ENCODE measurements around the gene ZBTB44.

The ZBTB44 gene

DNA sequence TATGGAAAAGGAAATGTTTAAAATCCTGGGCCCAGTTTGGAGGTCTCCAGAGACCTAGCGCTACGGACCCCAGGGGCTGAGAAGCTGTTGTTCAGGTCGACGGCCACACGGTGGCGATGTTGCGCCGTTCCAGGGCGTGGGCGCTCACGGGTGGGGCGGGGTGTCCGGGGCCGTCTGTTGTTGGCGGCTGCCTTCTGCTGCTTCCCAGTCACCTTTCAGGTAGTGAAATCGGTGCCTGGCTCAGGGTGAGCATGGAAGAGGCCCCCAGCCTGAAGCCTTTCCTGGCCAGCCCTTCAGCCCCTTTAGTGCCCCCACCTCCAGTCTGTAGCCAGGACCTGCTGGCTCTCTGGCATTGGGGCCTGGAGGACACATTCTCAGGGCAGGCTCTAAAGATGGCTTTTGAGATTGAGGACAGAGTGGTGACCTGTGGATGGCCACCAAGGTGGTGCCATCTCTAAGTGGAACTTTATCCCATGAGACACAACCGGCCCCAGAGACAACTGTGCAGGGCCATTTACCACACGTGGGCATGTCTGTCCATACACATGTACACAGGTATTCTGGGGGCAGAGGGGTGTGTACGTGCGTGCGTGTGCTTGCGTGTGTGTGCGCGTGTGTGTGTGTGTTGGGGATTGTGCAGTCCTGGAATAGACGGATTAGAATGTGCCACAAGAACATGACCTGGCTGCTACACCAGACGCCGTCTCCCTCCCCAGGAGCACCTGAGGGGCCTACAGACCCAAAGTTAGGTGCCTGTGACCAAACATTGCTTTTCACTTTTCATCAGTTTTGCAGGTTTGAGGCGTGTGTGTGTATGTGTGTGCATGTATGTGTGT, 101.4 kb downstream of the ZBTB44 start:
- DNase-seq, result peak; percentile 82 to 84

DNA sequence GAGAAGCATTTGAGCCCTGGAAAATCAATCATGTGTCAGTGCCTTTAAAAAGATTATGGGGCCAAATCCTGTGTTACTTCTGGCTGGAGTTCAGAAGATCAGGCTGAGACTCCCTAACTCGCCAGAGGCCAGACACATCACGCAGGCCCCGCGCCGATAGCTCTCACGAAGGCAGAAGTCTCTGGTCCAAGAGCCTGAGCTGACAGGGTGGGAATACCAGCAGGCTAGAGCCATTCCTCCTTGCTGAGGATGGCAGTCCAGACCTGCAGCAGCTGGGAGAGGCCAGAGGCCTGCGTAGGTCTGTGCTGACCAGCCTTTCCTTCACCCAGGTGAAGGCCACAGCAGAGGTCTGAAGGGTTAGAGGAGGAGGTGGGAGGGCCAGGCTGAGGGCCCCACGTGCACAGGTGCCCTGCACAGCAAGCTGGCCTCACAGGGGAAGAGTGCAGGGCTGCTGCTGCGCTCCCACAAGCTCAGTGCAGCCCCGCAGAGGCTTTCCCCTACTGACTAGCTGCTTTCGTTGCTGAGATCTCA, 102.2 kb downstream of the ZBTB44 start:
- peak in 1 of 2 experiments; percentile 17 for DNase-seq

DNA sequence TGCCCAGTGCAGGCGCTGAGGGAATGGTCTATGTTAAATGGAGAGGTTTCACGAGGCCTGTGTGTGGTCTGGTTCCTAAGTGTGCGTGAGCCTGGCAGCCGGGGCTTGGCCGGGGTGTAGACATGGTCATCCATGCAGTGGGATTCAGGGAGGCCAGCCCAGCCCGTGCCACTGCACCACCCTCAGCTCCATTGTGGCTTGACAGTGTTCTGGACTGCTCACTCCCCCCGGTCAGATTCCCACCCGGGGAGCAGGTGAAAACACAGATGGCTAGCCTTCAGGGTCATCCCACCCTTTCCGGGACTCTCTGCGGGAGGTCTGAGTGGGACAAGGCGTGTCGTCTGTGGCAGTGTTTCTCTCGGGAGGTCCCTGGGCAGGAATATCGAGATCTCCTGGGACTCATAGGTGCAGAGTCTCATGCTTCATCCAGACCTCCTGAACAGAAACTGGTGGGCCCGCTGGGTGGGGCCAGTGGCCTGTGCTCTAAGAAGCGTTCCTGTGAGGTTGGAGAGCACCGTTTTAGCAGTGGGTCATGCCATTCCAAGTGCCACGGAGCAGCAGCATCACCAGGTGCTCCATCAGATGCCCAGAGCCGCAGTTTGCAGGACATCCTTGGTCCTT, 102.8 kb downstream of the ZBTB44 start:
- peak; percentile 10 to 11 for DNase-seq

DNA sequence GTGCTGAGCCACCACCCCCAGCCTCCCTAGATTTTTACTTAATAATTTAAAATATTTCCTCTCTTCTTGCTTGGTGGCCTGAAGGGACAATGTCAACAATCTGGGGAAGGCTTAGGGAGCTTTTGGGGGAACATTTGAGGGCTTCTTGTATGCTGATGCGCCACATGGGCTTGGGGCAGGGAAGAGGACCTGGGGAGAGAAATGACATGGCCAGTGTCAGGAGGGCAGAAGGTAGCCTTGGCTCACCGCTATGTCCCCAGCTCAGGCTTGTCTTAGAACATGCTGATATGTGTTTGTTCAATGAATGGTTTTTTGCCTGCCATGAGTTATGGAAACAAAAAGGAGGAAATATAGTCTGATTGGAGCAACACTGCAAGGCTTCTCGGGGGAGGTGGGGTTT, 103.6 kb downstream of the ZBTB44 start:
- peak in 1 of 2 experiments; percentile 2 for DNase-seq

DNA sequence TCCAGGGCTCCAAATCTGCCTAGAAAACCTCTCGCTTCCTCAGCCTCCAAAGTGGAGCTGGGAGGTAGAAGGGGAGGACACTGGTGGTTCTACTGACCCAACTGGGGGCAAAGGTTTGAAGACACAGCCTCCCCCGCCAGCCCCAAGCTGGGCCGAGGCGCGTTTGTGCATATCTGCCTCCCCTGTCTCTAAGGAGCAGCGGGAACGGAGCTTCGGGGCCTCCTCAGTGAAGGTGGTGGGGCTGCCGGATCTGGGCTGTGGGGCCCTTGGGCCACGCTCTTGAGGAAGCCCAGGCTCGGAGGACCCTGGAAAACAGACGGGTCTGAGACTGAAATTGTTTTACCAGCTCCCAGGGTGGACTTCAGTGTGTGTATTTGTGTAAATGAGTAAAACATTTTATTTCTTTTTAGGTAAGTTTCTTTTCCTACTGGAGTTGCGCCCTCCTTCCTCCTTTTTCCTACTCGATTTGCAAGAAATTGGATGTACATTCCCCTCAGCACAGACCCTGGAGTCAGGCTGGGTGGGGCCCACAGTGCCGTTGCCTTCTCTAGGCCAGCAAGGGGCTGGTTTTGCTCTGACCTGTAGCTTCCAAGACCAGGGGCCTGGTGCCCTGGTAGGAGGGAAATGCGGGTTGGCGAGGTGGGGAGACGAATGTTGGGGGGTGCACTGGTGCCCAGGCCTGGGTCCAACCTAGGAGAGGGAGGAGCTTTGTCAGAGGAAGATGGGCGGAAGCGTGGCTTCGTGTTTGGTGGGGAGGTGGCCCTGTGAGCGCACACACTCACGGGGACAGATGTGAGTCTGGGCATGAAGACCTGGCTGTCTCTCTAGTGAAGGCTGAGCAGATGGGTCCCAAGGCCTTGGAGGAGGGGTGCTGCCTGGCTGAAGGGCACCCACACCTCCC, 104.5 kb downstream of the ZBTB44 start:
- DNase-seq, result peak; percentile 4 to 11

DNA sequence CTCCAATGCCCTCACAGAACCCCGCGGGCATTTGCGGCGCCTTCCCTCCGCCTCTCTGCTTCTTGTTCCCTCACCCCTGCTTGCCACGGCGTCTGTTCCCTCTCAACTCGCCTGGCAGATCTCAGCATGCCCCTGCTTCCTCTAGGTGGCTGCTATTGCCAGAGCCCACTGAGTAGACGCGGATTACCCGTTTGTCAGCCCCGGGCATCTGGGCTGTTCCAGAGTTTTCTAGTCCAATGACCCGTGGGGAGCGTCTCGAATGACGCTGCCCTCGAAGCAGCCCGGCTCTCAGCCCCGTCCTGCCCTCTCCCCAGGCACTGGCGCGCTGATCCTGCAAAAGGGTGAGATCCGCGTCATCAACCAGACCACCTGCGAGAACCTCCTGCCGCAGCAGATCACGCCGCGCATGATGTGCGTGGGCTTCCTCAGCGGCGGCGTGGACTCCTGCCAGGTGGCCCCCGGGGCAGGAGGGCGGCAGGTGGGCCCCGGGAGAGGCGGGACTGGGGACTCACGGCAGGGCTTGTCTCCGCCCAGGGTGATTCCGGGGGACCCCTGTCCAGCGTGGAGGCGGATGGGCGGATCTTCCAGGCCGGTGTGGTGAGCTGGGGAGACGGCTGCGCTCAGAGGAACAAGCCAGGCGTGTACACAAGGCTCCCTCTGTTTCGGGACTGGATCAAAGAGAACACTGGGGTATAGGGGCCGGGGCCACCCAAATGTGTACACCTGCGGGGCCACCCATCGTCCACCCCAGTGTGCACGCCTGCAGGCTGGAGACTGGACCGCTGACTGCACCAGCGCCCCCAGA, 105.4 kb downstream of the ZBTB44 start:
- DNase-seq, result peak in 1 of 2 experiments; percentile 9

DNA sequence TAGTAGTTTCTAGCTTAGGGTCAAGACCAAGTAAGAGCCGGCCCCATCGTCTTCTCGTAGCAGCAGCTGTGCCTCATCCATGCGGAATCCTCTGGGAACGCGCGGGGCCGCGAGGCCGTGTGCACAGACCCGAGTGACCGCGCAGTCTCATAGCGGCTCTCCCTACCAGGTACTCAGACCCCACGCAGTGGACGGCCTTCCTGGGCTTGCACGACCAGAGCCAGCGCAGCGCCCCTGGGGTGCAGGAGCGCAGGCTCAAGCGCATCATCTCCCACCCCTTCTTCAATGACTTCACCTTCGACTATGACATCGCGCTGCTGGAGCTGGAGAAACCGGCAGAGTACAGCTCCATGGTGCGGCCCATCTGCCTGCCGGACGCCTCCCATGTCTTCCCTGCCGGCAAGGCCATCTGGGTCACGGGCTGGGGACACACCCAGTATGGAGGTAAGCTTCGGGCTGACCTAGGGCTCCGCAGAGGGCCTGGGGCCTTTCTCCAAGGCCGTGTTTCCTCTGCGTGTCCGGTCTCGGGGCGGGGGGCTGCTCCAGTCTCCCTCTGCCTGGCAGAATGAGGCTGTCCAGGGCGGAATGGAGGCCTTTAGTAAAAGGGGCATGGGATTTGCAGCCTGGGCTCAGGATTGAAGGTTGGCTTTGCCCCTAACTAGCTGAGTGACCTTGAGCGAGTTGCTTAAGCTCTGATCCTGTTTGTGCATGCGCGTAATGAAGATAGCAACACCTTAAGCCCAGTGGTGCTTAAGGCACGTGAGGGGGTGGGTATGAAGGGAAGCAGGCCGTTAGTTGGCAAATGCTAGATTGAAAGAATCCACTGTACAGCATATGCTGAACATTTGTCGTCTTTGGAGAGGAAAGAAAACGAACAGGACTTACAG, 106.2 kb downstream of the ZBTB44 start:
- DNase-seq, result peak in 1 of 2 experiments; percentile 5

DNA sequence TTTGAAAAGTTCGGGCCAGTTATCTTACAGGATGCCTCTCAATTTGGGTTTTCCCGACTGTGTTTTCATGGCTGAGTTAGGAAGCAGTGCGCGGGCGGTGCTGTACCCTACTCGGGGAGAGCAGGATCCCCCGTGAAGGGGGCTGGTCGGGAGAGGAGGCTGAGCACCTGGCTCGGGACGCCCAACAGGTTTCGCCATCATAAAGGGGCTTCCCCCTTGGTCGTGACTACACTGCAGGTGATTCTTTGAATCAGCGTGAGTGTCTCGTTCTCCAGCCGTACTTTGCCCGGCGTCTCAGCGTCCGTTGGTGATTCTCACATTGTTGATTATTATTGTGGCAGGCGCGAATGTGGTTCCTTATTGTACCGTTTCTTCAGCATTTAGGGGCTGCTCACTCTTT, 108.6 kb downstream of the ZBTB44 start:
- no peak for DNase-seq

DNA sequence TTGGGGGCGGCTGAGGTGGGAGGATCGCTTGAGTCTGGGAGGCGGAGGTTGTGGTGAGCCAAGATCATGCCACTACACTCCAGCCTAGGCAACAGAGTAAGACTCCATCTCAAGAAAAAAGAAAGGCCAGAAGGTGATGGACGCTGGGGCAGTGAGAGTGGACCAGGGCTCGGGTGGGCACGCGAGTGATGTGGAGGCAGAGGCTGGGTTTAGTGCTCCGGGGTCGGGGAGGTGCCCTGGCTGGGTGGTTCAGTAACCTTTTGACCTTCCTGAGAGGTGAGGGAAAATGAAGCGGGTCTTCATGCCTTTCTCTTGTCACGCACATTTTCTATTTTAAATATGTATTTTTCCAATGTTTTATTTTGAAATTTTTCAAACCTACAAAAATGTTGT, 110.0 kb downstream of the ZBTB44 start:
- no peak for DNase-seq

DNA sequence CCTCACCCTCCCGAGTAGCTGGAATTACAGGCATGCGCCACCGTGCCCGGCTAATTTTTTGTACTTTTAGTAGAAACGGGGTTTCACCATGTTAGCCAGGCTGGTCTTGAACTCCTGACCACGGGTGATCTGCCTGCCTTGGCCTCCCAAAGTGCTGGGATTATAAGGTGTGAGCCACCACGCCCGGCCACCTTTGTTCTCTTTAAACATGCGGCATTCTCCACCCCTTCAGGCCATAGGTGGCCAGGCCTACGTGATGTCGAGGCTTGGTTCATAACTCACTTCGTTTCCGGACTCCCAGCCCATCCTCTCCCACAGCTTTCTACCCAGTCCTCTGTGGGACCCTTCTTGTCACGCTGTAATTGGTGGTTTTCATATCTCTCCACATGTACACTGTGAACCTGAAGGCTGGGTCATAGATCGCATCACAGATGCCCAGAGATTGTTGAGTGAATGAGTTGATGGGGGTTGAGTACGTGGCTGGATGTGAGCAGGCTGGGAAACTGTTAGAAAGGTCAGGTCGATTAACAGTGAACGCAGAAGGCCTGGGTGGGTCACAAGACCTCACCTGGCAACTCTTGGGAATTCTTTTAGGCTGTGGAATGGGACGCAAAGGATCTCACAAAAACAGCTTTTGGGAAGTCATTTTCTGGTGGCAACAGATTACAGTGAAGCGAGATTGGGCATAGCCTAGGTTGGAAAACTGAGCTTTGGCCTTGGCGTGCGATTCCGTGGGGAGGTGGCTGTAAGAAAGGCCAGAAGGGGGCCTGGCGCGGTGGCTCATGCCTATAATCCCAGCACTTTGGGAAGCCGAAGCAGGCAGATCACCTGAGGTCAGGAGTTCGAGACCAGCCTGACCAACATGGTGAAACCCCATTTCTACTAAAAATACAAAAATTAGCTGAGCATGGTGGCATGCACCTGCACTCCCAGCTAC, 110.7 kb downstream of the ZBTB44 start:
- DNase-seq, result no peak

DNA sequence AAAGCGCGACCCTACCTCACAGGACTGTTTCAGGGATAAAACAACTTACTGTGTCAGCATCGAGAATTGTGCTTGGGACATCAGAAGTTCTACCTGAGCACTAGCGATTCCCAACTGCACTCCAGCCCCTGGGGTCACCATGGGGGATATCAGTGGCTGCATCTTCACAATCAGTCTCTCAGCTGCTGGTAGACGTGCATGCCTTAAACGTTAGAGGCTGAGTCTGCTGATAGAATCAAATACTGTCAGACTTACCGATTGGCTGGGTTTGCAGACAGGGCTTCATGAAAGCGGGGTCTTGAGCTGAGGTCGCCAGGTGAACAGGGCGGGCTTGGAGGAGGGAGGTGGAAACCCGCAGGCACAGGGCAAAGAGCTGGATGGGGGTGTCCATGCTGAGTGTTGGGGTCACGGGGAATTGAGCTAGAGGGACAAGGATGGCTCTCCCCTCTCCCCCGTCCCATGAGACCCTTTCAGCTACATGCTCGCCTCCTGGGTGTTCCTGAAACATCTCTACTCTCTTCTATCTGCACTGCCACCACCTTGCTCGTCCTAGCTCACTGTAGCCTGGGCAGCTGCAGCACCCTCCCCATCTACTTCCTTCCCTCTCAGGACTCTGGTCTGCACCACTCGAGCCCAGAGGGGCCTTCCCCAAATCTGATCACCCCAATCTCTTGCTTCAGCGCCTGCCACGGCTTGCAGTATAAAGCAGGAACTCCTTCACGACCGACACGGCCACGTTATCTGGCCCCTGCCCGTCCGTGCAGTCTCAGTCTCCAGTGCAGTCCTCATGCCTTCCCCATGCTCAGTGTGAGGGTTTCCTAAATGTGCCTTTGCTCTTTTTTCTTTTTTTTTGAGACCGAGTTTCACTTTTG, 111.7 kb downstream of the ZBTB44 start:
- DNase-seq, result no peak

DNA sequence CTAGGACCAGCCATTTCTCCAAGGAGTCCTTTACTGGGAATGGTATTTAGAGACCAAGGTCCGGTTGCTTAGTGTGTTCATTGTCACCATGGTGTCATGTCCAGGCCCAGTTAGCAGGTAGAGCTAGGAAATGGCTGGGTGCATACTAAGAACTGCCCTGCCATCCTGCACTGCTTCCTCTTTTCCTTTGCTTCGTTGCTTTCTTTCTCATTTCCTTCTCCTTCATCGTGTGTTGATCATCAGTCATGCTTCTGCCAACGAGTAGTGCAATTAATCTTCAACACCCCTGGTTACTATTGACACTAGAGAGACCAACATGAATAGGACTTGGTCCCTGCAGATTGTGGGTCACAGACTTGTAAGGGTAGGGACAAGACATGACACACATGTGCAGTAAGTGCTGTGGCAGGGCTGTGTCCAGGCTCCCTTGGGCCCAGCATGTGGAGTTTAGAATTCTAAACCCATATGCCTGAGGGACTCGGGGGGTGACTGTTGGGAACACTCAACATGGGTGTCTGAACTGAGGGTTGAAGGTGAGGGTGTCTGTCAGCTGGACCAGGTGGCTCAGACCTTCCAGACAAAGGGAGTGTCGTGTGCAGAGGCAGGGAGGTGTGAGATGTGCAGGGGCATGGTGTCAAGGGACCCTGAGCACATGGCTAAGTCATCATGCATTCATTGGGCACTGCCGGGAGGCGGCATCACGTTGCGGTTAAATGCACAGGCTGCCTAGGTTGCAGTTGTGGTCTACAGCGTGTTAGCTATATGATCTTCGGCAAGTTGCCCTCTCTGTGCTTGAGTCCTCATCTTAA, 112.5 kb downstream of the ZBTB44 start:
- DNase-seq, result no peak

DNA sequence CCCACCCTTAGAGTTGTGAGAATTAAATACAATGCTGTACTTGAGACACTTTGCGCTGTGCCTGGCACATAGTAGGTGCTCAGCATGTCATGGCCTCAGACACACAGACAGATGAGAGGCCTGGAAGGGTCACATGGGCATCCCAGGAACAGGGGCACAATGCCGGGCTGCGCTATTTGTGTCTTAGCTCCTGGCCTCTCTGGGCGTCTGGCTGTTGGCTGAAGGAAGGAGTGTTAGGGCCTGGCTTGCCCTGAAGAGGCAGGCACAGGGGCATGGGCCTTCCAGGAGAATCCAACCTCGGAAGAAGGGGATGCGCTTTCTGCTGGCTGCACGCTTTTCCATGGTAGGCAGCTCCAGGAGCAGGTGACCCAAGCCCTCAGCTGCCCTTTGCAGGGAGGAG, 113.7 kb downstream of the ZBTB44 start:
- DNase-seq, result no peak

DNA sequence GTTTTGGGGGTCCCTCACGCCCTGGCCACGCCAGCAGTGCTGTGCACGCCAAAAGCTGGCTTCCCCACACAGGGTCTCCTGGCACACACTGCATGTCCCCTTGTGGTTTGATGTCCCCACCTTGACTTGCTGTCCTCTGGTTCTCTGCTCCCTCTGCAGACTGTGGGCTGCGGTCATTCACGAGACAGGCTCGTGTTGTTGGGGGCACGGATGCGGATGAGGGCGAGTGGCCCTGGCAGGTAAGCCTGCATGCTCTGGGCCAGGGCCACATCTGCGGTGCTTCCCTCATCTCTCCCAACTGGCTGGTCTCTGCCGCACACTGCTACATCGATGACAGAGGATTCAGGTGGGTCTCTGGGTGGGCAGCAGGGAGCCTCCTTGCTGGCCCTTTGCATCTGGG, 114.9 kb downstream of the ZBTB44 start:
- DNase-seq, result no peak

DNA sequence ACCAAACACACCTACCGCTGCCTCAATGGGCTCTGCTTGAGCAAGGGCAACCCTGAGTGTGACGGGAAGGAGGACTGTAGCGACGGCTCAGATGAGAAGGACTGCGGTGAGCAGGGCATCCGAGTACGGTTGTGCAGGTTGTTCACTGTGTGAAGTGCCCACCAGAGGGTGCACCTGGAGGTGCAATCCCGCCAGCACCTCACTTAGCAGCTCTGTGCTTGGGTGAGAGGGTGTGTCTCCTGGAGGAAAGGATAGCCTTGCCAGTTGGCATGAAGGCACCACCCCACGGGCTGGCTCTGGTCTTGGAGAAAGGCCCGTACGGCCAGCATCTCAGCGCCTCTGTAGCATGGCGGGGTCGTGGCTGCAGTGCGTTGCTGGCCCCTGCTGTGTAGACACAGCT, 115.8 kb downstream of the ZBTB44 start:
- DNase-seq, result no peak

DNA sequence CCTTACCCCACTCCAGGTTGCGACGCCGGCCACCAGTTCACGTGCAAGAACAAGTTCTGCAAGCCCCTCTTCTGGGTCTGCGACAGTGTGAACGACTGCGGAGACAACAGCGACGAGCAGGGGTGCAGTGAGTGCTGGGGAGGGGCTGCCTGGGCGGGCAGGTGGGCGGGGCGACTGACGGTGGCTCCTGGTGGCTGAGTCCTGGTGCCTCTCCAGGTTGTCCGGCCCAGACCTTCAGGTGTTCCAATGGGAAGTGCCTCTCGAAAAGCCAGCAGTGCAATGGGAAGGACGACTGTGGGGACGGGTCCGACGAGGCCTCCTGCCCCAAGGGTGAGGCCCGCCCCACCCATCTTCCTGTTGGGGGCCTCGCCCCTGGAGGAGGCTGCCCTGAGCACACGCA, 116.4 kb downstream of the ZBTB44 start:
- DNase-seq, result no peak

DNA sequence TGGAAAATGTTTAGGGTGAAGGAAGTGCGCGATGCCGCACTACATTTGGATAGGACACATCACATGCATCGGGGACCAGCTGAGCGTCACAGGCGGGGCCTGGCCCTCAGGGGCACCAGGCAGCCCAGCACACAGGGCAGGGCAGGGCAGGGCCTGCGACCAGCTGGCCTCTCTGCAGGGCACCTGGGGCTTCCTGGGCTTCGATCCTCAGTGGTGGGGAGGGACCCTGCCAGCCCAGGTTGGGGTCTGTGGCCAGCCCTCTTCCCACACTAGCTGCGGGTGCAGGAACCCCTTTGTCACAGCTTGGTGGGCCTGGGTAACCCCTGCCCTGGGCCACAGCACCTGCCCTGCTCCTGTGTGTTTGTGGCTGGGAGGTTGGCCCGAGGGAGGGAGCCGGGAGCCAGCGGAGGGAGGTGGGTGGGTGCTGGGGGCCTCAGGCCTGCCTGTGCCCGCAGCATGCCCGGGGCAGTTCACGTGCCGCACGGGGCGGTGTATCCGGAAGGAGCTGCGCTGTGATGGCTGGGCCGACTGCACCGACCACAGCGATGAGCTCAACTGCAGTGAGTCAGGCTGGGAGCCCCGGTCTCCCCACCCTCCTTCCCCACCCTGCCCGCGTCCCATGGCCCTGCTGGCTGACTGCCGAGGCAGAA, 117.2 kb downstream of the ZBTB44 start:
- no peak for DNase-seq
